ENCODE results near the gene ZNF311. TPM values are rescaled to one million over a fixed set of nuclear protein-coding genes. Genes with fewer than 3 reads are reported as not detected.

ZNF311 gene
- total RNA-seq, 4 donors from 2014 or later: 0.27 to 0.57 (median 0.35) TPM

GRCh38 chr6:29014729-29015608 is 9.9 kb upstream of the ZNF311 start:
- intact Hi-C loops (cut with DNase I): loop anchor here (5.0 kb wide), 1 partner anchor 328 kb away; no protein-coding TSS in a partner anchor
- Histone ChIP-seq H3K27me3 (peaks cover 0 to 51% (median 0%) of the 10 kb centered on the region in 4 donors), H3K27ac (no peak overlapping the region), H3K36me3 (no peaks in the 10 kb centered on the region), H3K4me3 (peak overlapping the region in 3 of 4 donors; percentile 15 to 47 (median 19)), H3K9me3 (no peaks in the 10 kb centered on the region), H3K4me1 (peaks cover 0 to 22% (median 8%) of the 10 kb centered on the region in 3 donors)
- 52 to 81% methylated on average over 12 to 25 of the region's 79 CpGs for WGBS, 2 donors
- no peak for DNase-seq
- TF ChIP-seq POLR2A (IDR thresholded peaks at IDR 0.05): no peak
- no peak for TF ChIP-seq CTCF (IDR thresholded peaks at IDR 0.05)

- intact Hi-C loops (cut with DNase I): no loop called here
- peaks cover 0 to 14% (median 8%) of the 10 kb centered on the region in 3 donors for H3K4me1 ChIP-seq
- no peak overlapping the region for H3K27ac ChIP-seq
- no peak for TF ChIP-seq CTCF (IDR thresholded peaks at IDR 0.05)
- TF ChIP-seq POLR2A (IDR thresholded peaks at IDR 0.05): no peak
- peaks cover 0 to 54% (median 0%) of the 10 kb centered on the region in 4 donors for H3K27me3 ChIP-seq
- peak overlapping the region; percentile 18 to 65 (median 46) for H3K4me3 ChIP-seq
- 0% methylated on average over 6 to 10 of the region's 30 CpGs for WGBS, 2 donors
- no peak for DNase-seq
- no peaks in the 10 kb centered on the region for H3K9me3 ChIP-seq
- H3K36me3 ChIP-seq: no peaks in the 10 kb centered on the region
These were observed 6.2 kb upstream of the ZNF311 start for GRCh38 chr6:29011276-29011734.

GRCh38 chr6:29009358-29009757 is 4.2 kb upstream of the ZNF311 start:
- Histone ChIP-seq H3K4me1 (peaks cover 4 to 23% (median 6%) of the 10 kb centered on the region in 3 donors), H3K4me3 (no peak overlapping the region), H3K27ac (no peak overlapping the region), H3K27me3 (peaks cover 0 to 37% (median 0%) of the 10 kb centered on the region in 4 donors), H3K9me3 (no peaks in the 10 kb centered on the region), H3K36me3 (no peaks in the 10 kb centered on the region)
- DNase-seq: no peak
- WGBS, 2 donors: 89 to 93% methylated on average over 1 of the region's 1 CpG
- TF ChIP-seq CTCF (IDR thresholded peaks at IDR 0.05) (no peak), POLR2A (IDR thresholded peaks at IDR 0.05) (no peak)
- intact Hi-C loops (cut with DNase I): no loop called here

- intact Hi-C loops (cut with DNase I): no loop called here
- TF ChIP-seq CTCF (IDR thresholded peaks at IDR 0.05) (no peak), POLR2A (IDR thresholded peaks at IDR 0.05) (no peak)
- WGBS, 2 donors: 69 to 87% methylated on average over 2 of the region's 2 CpGs
These were observed 3.0 kb upstream of the ZNF311 start for GRCh38 chr6:29008089-29008488.

More at GRCh38 chr6:29008089-29008488, 3.0 kb upstream of the ZNF311 start:
- Histone ChIP-seq H3K27me3 (peaks cover 0 to 24% (median 0%) of the 10 kb centered on the region in 4 donors), H3K4me1 (peaks cover 4 to 23% (median 6%) of the 10 kb centered on the region in 3 donors), H3K9me3 (no peaks in the 10 kb centered on the region), H3K27ac (no peak overlapping the region), H3K36me3 (no peaks in the 10 kb centered on the region), H3K4me3 (no peak overlapping the region)
- DNase-seq: no peak
